HEK293 (cell line): ENCODE measurements around the gene RAB7A.
"Not testable (repeated sequence)": the region's sequence is repeated elsewhere in the genome, so short reads cannot be mapped to it uniquely, and the experiment has no call there.

ENCODE experiments used
- ZNF354C ChIP-seq: fragments of 450-650 bp; formaldehyde crosslinking; IDR thresholded peaks from 2 replicates; pipeline ENCODE4 v1.5.1; 2016; ENCODE audit warnings: missing biosample characterization, missing genetic modification characterization, low read depth, borderline replicate concordance
- ZNF777 ChIP-seq: fragments of 450-650 bp; formaldehyde crosslinking; IDR thresholded peaks from 2 replicates; pipeline ENCODE4 v1.5.1; 2017; ENCODE audit warnings: missing biosample characterization, missing genetic modification characterization, borderline replicate concordance
- TF ChIP-seq, protein P1 (sequence below): fragments of 450-650 bp; formaldehyde crosslinking; IDR thresholded peaks from 2 replicates; pipeline ENCODE4 v1.5.1; 2016; ENCODE audit warnings: missing biosample characterization, missing genetic modification characterization

DNA sequence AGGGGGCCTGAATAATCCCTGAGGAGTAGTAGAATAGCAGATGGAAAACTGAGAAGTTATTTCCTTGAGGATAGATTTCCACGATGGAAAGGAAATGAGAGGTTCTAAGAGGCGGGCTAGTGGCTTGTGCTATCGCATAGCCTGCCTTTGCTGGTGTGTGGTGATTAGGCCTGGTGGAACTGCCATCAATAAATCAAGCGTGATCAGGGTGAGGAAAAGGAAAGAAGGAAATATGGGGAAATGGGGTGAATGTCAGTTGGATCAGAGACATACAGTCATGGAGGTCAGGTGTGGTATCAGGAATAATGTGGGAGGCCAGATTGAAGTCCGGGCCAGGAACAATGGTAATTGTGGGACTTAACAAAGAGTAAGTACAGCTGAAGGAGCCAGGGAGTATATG, 104.8 kb downstream of the RAB7A start:
- TF ChIP-seq, protein P1, sequence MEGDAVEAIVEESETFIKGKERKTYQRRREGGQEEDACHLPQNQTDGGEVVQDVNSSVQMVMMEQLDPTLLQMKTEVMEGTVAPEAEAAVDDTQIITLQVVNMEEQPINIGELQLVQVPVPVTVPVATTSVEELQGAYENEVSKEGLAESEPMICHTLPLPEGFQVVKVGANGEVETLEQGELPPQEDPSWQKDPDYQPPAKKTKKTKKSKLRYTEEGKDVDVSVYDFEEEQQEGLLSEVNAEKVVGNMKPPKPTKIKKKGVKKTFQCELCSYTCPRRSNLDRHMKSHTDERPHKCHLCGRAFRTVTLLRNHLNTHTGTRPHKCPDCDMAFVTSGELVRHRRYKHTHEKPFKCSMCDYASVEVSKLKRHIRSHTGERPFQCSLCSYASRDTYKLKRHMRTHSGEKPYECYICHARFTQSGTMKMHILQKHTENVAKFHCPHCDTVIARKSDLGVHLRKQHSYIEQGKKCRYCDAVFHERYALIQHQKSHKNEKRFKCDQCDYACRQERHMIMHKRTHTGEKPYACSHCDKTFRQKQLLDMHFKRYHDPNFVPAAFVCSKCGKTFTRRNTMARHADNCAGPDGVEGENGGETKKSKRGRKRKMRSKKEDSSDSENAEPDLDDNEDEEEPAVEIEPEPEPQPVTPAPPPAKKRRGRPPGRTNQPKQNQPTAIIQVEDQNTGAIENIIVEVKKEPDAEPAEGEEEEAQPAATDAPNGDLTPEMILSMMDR (tag by site-specific recombination): not testable (repeated sequence)
- TF ChIP-seq ZNF777; ZNF354C (tag by site-specific recombination): not testable (repeated sequence)
